ENCODE results near the gene ZNF730. TPM values are rescaled to one million over a fixed set of nuclear protein-coding genes. Genes with fewer than 3 reads are reported as not detected.
"Not testable (repeated sequence)": the region's sequence is repeated elsewhere in the genome, so short reads cannot be mapped to it uniquely, and the experiment has no call there.

The ZNF730 gene
- total RNA-seq, 6 experiments from 2014 or later = not detected

DNA sequence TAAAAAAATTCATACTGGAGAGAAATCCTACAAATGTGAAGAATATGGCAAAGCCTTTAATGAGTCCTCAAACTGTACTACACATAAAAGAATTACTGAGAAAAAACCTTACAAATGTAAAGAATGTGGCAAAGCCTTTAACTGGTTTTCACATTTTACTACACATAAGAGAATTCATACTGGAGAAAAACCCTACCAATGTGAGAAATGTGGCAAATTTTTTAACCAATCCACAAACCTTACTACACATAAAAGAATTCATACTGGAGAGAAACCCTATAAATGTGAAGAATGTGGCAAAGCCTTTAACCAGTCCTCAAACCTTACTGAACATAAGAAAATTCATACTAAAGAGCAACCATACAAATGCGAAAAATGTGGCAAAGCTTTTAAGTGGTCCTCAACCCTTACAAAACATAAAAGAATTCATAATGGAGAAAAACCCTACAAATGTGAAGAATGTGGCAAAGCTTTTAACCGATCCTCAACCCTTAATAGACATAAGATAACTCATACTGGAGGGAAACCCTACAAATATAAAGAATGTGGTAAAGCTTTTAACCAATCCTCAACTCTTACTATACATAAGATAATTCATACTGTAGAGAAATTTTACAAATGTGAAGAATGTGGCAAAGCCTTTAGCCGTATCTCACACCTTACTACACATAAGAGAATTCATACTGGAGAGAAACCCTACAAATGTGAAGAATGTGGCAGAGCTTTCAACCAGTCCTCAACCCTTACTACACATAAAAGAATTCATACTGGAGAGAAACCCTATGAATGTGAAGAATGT, 29.0 kb downstream of the ZNF730 start:
- 84% methylated on average over 3 of the region's 3 CpGs for WGBS (ENCODE audit: insufficient coverage, low coverage, low lambda C conversion rate, missing lambda C conversion rate)
- no peak for TF ChIP-seq POLR2A (IDR thresholded peaks at IDR 0.05)
- TF ChIP-seq, protein P1, sequence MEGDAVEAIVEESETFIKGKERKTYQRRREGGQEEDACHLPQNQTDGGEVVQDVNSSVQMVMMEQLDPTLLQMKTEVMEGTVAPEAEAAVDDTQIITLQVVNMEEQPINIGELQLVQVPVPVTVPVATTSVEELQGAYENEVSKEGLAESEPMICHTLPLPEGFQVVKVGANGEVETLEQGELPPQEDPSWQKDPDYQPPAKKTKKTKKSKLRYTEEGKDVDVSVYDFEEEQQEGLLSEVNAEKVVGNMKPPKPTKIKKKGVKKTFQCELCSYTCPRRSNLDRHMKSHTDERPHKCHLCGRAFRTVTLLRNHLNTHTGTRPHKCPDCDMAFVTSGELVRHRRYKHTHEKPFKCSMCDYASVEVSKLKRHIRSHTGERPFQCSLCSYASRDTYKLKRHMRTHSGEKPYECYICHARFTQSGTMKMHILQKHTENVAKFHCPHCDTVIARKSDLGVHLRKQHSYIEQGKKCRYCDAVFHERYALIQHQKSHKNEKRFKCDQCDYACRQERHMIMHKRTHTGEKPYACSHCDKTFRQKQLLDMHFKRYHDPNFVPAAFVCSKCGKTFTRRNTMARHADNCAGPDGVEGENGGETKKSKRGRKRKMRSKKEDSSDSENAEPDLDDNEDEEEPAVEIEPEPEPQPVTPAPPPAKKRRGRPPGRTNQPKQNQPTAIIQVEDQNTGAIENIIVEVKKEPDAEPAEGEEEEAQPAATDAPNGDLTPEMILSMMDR (IDR thresholded peaks at IDR 0.05) = no peak
- H3K4me1 ChIP-seq = no peaks in the 10 kb centered on the region
- intact Hi-C loops (cut with DNase I) = no loop called here
- peaks cover 0 to 23% (median 8%) of the 10 kb centered on the region in 4 donors for H3K9me3 ChIP-seq
- no peak overlapping the region for H3K4me3 ChIP-seq
- ATAC-seq (no peak), DNase-seq (no peak)
- no peak overlapping the region for H3K27ac ChIP-seq
- no peaks in the 10 kb centered on the region for H3K27me3 ChIP-seq
- H3K36me3 ChIP-seq = no peaks in the 10 kb centered on the region

DNA sequence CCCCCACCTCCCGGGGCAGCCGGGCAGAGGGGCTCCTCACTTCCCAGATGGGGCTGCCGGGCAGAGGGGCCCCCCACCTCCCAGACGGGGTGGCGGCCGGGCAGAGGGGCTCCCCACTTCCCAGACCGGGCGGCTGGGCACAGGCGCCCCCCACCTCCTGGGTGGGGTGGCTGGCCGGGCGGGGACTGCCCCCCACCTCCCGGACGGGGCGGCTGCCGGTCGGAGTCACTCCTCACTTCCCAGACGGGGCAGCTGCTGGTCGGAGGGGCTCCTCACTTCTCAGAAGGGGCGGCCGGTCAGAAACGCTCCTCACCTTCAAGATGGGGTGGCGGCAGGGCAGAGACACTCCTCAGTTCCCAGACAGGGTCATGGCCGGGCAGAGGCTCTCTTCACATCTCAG, 43.9 kb downstream of the ZNF730 start:
- H3K27me3 ChIP-seq = no peaks in the 10 kb centered on the region
- no peak overlapping the region for H3K27ac ChIP-seq
- DNase-seq (no peak), ATAC-seq (no peak)
- no peak for TF ChIP-seq POLR2A (IDR thresholded peaks at IDR 0.05)
- TF ChIP-seq, protein P1 (IDR thresholded peaks at IDR 0.05) = no peak
- 67% methylated on average over 2 of the region's 23 CpGs for WGBS (ENCODE audit: insufficient coverage, low coverage, low lambda C conversion rate, missing lambda C conversion rate)
- H3K9me3 ChIP-seq = peaks cover 0 to 3% (median 0%) of the 10 kb centered on the region in 4 donors
- intact Hi-C loops (cut with DNase I) = no loop called here
- no peaks in the 10 kb centered on the region for H3K36me3 ChIP-seq
- no peaks in the 10 kb centered on the region for H3K4me1 ChIP-seq
- H3K4me3 ChIP-seq = no peak overlapping the region

GRCh38 chr19:23168286-23168685, 51.5 kb downstream of the ZNF730 start:
- 9% methylated on average over 7 of the region's 9 CpGs for WGBS (ENCODE audit: insufficient coverage, low coverage, low lambda C conversion rate, missing lambda C conversion rate)
- H3K36me3 ChIP-seq; ATAC-seq; DNase-seq; H3K4me1 ChIP-seq; H3K27ac ChIP-seq; H3K9me3 ChIP-seq; H3K4me3 ChIP-seq; intact Hi-C loops (cut with DNase I); H3K27me3 ChIP-seq: not testable (repeated sequence)

- intact Hi-C loops (cut with DNase I) = no loop called here
- DNase-seq (no peak), ATAC-seq (no peak)
- Histone ChIP-seq H3K36me3 (no peaks in the 10 kb centered on the region), H3K4me1 (no peaks in the 10 kb centered on the region), H3K4me3 (no peak overlapping the region), H3K27me3 (no peaks in the 10 kb centered on the region), H3K27ac (no peak overlapping the region), H3K9me3 (no peaks in the 10 kb centered on the region)
- 48% methylated on average over 10 of the region's 11 CpGs for WGBS (ENCODE audit: insufficient coverage, low coverage, low lambda C conversion rate, missing lambda C conversion rate)
- TF ChIP-seq POLR2A (IDR thresholded peaks at IDR 0.05) = no peak
- TF ChIP-seq, protein P1 (IDR thresholded peaks at IDR 0.05) = no peak
These were observed 66.4 kb downstream of the ZNF730 start for GRCh38 chr19:23183251-23183650.

DNA sequence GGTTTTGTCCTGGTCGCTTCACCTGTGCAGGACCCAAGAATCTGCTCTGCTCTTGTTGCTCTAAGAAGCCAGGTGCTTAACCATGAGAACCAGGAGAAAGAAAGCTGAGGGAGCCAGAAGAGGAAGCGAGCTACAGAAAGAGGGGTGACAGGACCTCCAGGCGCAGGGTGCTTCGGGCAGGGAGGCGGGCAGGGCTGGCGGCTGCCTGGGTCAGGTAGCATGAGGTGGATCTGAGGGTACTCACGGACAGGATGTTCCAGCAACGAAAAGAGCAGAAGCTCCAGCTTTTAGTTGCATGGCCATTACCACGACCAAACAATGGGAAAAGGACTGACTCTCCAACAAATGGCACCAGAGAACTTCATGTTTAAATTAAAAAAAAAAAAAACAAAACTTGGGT, 73.5 kb downstream of the ZNF730 start:
- TF ChIP-seq, protein P1 (IDR thresholded peaks at IDR 0.05) = no peak
- no peak for TF ChIP-seq POLR2A (IDR thresholded peaks at IDR 0.05)
- intact Hi-C loops (cut with DNase I) = no loop called here
- no peaks in the 10 kb centered on the region for H3K36me3 ChIP-seq
- DNase-seq (no peak), ATAC-seq (no peak)
- no peaks in the 10 kb centered on the region for H3K4me1 ChIP-seq
- no peaks in the 10 kb centered on the region for H3K27me3 ChIP-seq
- H3K27ac ChIP-seq = no peak overlapping the region
- WGBS (ENCODE audit: insufficient coverage, low coverage, low lambda C conversion rate, missing lambda C conversion rate) = 77% methylated on average over 8 of the region's 9 CpGs
- no peak overlapping the region for H3K4me3 ChIP-seq
- H3K9me3 ChIP-seq = no peaks in the 10 kb centered on the region

Other genes starting within 250 kb of the ZNF730 start
- gene ZNF728, start 113.8 kb upstream of the ZNF730 start, total RNA-seq = under 1 TPM in 2 of 6 experiments, not detected in 4; 0.23 to 0.24 TPM
- 1 to 10 TPM in 2 of 6 experiments, under 1 TPM in 4; 0.37 to 3.2 (median 0.65) TPM for gene ZNF724, start 133.4 kb downstream of the ZNF730 start, total RNA-seq